Kidney glomerular epithelial cell (primary cell): ENCODE measurements around the gene FGGY.
"Not testable (repeated sequence)": the region's sequence is repeated elsewhere in the genome, so short reads cannot be mapped to it uniquely, and the experiment has no call there.

Source experiments
- DNase-seq: peaks from one replicate; lab custom pipeline; 2025; lab: John Stamatoyannopoulos, UW

Gene FGGY

GRCh38 chr1:59703918-59704378 is 407.1 kb downstream of the FGGY start:
- no peak for DNase-seq

GRCh38 chr1:59704716-59705115 is 407.8 kb downstream of the FGGY start:
- DNase-seq, result no peak

DNA sequence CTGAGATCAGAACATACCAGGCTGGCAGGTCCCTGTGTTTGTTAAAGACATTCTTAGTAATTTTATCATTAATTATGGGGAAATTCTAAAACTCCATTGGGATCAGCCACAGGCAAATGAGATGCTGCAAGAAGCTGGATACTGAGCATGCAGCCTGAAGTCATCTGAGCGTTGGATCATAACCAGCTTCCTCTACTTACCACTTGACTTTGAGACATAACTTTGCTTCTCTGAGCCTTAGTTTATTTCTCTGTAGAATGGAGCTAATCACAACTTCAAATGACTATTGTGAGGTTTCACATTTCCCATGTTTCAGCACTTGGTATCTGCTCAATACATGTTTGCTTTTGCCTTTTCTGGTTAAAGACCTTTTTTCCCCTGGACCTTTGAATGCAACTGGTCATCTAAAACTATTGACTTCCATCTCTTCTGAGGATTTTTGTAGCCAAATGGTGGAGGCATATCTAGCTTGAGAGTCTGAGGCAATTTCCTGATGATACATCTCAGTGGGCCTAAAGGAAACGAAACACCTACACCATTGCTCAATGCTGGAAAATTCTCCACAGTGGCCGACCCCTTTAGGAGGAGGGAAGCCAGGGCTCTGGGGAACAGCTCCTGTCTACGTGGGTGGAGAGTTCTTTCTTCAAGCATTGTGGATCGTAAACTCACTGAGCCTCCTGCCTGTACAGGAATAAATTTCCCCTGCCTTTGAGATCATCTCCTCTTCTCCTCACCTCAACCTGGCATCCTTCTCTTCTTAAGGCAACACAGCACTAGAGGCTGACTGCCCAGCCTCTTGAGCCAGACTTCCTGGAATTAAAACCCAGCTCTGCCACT is 408.8 kb downstream of the FGGY start:
- peak; percentile 54 for DNase-seq

- DNase-seq, result no peak
Observed at GRCh38 chr1:59706303-59706599, 409.4 kb downstream of the FGGY start.

DNA sequence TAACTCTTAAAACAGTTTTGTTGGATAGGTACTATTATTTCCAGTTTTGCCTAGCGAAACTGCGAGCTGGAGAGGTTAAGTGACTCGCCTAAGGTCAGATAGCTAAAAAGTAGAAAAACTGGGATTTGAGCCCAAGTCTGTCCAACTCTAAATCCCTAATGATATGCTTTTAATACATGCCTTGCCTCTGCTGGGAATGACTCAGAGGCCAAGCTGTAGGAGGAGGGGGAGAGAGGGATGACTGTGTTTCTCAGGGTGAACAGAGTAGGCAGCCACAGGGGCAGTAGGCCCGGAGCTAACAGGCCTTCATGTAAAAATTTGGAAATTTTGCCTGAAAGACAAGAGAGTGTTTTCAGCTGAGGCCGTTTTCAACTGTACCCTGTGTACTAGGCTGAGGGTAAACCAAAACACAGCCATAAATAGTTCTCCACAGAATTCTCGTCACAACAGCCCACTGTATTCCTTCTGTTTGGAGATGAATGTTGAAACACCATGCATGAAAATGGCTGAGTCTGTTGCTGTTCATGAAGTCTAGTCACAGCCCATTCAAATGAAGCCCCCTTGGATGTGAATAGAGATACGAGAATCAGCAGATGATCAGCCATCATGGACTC is 410.4 kb downstream of the FGGY start:
- DNase-seq, result peak; percentile 66

DNA sequence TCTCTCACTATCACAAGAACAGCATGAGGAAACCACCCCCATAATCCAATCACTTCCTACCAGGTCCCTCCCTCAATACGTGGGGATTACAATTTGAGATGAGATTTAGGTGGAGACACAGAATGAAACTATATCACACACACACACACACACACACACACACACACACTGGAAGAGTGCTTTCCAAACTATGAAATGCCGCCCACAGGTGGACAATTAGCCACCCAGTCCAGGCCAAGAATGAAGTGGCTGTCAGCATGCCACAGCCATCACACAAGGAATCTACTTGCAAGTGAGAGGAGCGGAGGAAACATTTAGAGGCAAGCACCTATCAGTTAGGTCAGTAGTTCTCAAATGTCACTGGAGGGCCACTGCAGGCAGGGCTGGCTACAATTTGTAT is 412.4 kb downstream of the FGGY start:
- no peak for DNase-seq

GRCh38 chr1:59710920-59711319 is 414.0 kb downstream of the FGGY start:
- DNase-seq, result not testable (repeated sequence)

GRCh38 chr1:59714219-59714618 is 417.3 kb downstream of the FGGY start:
- no peak for DNase-seq

DNA sequence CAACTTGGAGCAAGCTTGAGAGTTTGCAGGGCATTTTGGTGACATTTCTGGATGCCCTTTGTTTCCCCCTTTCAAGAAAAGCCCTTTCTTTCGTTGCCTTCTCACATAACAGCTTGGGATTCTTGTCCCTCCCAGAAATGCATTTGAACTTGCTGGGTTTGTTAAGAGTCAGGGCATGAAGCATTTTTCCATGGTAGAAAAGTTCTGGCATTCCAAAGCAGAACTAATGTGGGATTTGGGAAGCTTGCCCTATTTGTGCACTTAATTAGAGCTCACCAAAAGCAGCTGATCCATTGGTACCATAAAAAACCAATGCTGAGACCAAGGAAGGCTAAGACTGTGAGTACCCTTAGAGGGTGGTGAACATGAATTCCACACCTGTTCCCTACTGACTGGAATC is 418.1 kb downstream of the FGGY start:
- DNase-seq, result no peak

DNA sequence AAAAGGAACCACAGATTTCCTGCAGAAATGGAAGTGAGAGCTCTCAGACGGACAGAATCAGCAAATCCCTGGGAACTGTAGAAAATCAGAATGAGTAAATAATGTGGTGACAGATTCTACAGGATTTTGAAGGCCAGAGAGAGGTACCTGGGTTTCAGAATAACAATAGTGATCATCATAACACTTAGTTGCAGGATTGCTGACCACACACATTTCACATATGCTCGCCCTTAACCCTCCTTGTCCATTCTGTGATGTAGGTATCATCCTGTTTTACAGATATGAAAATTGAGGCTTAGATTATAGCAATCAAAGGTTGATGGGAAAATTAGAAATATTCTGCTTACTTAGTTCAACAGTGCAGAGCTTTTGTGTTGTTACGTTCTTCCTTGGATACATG is 419.9 kb downstream of the FGGY start:
- no peak for DNase-seq

- DNase-seq, result no peak
Observed at GRCh38 chr1:59718064-59718988, 421.4 kb downstream of the FGGY start.

- no peak for DNase-seq
Observed at GRCh38 chr1:59718989-59719360, 422.1 kb downstream of the FGGY start.

GRCh38 chr1:59720326-59721115 is 423.6 kb downstream of the FGGY start:
- no peak for DNase-seq

- DNase-seq, result peak; percentile 10
Observed at GRCh38 chr1:59730302-59730701, 433.4 kb downstream of the FGGY start.

GRCh38 chr1:59730759-59731478 is 434.0 kb downstream of the FGGY start:
- DNase-seq, result peak; percentile 78

DNA sequence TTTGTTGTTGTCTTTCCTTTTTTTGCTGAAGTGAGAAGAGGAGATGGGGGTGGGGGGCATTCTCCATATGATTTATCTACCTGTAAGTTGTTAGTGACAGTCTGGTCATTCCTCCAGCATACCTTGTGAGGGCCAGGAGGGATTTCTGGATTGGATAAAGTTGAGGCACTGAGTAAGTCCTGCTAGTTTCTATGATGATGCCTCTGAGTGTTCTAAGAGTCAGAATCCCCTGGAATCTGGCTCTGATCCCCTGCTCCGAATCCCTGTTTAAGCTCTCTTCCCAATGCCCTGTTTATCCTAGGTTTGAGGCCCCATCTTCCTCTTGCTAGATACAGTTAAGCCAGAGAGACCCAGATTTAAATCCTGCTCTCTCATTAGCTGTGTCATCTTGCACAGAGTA is 434.7 kb downstream of the FGGY start:
- DNase-seq, result no peak

DNA sequence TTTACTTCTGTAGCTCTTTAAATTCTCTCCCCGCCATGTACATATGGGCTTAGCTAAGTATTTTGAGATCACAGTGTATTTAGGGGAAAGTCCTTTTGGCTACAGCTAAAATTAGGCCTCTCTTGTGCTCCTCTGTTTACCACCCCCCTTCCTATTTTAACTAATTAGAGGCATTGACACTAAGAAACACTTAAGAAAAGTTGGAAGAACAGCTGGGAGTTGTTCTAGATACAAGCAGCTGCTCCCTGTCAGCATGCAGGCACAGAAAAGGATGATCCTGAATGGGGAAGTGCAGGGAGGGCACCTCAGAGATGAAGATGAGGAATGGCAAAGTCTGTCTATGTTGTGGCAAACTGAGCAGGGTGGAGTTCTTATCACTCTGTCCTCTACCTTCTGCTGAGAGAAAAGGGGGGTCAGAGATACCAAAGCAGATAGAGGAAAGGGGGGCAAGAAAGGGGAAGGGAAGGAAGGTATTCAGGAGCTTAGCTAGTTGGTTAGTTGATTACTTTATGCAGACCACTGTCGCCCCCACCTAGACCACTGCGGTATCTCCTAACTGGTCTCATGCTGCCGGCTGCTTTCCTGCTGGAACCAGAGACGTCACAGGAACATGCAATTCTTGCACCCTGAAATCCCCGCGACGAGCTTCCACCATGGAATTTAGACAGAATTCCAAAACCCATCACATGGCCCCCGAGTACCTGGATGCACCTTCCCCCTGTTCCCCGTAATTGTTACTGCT is 435.5 kb downstream of the FGGY start:
- no peak for DNase-seq

- no peak for DNase-seq
Observed at GRCh38 chr1:59733443-59734141, 436.7 kb downstream of the FGGY start.

DNA sequence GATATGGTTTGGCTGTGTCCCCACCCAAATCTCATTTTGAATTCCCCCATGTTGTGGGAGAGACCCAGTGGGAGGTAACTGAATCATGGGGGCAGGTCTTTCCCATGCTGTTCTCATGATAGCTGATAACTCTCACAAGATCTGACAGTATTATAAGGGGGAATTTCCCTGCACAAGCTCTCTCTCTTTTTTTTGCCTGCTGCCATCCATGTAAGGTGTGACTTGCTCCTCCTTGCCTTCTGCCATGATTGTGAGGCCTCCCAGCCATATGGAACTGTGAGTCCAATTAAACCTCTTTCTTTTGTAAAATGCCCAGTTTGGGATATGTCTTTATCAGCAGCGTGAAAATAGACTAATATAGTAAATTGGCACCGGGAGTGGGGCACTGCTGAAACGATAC is 439.0 kb downstream of the FGGY start:
- not testable (repeated sequence) for DNase-seq

DNA sequence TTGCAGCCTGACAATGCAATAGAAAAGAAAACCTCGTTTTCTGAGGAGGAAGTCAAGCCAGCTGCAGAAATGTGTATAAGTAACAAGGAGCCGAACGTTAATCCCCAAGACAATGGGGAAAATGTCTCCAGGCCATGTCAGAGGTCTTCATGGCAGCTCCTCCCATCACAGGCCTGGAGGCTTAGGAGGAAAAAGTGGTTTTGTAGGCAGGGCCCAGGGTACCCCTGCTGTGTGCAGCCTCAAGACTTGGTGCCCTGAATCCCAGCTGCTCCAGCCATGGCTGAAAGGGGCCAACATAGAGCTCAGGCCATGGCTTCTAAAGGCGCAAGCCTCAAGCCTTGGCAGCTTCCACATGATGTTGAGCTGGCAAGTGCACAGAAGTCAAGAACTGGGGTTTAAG is 439.9 kb downstream of the FGGY start:
- DNase-seq, result no peak
